HG02852 (cell line): Measurements from ENCODE around the gene CDC37L1.

Experiments used
- ATAC-seq: cut with Tn5 transposase; IDR thresholded peaks from one replicate; pipeline ENCODE4 v1.9.1; 2021; ENCODE audit warnings: mild to moderate bottlenecking, moderate library complexity; ENCODE audit not compliant: unreplicated experiment

CDC37L1 gene

GRCh38 chr9:4709380-4709779 lies 30.0 kb downstream of the CDC37L1 start:
- no peak for ATAC-seq

GRCh38 chr9:4713849-4714248 lies 34.5 kb downstream of the CDC37L1 start:
- ATAC-seq: no peak

DNA sequence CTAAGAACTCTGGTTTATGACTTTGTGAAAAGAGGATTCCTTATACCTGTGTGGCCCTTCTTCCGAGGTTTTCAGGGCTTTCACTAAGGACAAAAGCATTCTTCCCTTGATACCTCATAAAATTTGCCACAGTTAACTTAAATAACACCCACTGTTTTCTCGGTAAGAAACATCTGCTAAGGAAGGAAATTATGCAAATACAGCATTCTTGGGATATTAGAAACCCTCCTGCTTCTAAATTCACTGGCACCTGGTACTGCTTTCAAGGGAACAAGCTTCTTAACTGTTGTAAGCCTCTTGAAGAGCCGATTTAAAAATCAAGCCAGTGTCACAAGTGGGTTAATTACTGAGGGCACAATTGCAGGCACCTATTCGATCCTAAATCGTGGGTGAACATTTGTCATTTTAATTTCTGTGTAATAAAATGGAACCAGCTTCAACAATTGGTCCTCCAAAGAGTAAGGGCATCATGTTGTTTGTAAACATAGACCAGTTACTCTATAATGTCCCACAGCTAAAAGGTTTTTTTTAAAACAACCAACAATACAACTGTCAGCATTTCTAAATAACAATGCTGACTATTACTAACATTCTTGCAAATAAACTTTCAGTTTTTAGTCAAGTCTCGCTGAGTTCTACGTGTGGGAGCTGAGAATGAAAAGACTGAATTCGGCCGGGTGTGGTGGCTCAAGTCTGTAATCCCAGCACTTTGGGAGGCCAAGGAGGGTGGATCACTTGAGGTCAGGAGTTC lies 35.1 kb downstream of the CDC37L1 start:
- no peak for ATAC-seq

- ATAC-seq: no peak
These were observed 36.8 kb downstream of the CDC37L1 start for GRCh38 chr9:4716163-4716562.

DNA sequence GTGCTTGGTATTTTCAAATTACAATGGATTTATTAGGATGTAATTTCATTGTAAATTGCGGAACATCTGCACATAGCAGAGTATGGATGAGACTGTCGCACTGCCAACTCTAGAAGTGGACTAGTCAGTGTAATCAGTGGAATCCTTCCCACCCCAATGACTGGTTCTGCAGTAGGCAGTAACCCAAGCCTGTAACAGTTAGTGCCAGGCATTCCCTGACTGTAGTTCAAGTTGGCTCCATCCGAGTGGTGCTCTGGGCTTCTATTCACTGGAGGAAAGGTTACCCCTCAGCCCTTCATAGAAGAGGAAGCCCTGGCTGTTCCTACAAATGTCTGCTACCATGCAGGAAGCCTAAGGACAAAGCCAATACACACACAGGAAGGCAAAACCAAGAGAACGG lies 38.4 kb downstream of the CDC37L1 start:
- no peak for ATAC-seq

DNA sequence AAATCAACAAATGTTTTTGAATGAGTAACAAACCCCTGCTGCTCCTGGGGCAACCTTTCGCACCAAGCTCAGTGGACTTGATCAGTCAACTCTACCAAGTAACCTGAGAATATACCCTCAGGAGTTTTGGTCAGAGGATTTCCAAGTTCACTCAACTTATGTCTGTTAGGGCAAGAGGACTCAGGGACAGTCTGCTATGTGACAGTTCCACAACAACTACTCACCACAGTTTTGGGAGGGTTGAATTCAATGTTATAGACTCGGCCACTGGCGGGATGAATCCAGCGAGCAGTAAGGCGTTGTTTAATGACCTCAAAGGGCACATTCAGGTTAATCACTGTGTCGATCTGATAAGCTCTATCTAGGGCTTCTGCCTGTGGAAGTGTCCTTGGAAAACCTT lies 39.5 kb downstream of the CDC37L1 start:
- ATAC-seq: no peak

DNA sequence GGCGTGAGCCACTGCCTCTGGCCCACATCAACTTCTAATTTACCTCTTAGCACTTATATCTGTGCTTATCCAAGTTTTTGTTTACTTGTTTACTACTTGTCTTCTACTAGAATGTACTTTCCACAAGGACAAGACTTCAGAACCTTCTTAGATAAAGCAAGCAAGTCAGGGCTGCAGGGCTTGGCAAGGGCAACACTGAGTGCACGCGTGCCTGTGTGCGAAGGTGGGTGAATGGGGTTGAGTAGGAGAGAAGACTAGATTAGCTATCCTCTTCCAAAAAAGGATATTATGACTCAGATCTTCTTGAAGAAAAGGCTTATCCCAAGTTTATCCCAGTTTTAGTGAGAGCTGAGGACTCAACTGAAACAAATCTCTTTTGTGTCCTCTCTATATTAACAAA lies 42.4 kb downstream of the CDC37L1 start:
- no peak for ATAC-seq

GRCh38 chr9:4725706-4726442 lies 46.5 kb downstream of the CDC37L1 start:
- ATAC-seq: no peak

DNA sequence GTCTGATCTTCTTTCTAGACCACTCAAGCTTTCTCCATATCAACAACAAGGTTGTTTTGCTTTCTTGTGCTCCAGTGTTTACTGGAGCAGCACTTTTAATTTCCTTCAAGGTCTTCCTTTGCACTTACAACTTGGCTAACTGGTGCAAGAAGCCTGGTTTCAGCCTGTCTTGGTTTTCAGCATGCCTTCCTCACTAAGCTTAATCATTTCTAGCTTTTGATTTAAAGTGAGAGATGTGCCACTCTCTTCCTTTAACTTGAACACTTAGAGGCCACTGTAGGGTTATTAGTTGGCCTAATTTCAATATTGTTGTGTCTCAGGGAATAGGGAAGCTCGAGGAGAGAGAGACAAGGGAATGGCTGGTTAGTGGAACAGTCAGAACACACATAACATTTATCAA lies 48.2 kb downstream of the CDC37L1 start:
- ATAC-seq: no peak

- ATAC-seq: no peak
These were observed 53.5 kb downstream of the CDC37L1 start for GRCh38 chr9:4732890-4733289.

DNA sequence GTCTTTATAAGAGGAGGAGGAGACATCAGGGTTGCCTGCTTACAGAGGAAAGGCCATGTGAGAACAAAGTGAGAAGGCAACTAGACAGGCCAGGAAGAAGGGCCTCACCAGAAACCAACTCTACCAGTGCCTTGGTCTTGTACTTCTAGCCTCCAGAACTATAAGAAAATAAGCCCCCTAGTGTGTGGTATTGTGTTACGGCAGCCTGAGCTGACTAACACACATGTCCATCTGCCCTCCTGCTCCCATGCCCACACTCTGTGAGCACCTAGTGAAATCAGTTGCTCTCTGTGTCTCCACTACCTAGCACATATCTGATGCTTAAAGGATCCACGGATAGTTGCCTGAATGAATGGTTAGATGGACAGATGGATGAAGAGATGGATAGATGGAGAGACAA lies 54.8 kb downstream of the CDC37L1 start:
- ATAC-seq: no peak

GRCh38 chr9:4738866-4739586 lies 59.7 kb downstream of the CDC37L1 start:
- no peak for ATAC-seq

DNA sequence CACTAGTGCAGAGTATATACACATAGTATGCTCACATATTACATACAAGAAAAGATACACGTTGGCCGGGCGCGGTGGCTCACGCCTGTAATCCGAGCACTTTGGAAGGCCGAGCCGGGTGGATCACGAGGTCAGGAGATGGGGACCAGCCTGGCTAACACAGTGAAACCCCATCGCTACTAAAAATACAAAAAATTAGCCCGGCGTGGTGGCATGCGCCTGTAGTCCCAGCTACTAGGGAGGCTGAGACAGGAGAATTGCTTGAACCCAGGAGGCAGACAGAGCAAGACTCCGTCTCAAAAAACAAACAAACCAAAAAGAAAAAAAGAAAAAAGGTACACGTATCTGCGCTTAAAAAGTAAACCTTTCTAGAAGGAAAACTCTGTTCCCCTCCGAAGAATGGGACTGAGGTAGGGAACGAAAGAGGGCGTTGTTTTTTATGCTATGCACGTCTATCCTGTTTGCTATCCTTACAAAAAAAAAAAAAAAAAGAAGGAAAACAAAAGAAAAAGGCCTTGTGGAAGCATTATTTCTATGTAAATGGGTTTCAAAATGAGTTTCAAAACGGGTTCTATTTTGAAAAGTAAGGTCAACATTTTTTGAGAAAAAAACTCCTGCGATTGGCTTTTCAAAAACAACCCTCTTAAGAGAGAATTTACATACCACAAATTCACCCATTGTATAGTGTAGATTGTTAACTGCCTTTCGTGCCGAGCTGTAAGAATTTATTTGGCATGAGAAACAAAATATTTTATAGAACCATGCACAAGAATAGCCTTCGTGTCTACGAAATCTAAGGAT lies 60.4 kb downstream of the CDC37L1 start:
- no peak for ATAC-seq

GRCh38 chr9:4740388-4740637 lies 60.9 kb downstream of the CDC37L1 start:
- ATAC-seq: no peak

GRCh38 chr9:4740638-4741364 lies 61.4 kb downstream of the CDC37L1 start, which contains the start of gene AK3:
TSS of gene AK3 (minus strand) at chr9:4741202. CDS start at chr9:4741087, 115 bp downstream.
- peak; percentile 89 for ATAC-seq

GRCh38 chr9:4741365-4742089 lies 62.2 kb downstream of the CDC37L1 start:
- ATAC-seq: no peak

GRCh38 chr9:4742246-4742645 lies 62.9 kb downstream of the CDC37L1 start:
- no peak for ATAC-seq

- ATAC-seq: no peak
These were observed 63.9 kb downstream of the CDC37L1 start for GRCh38 chr9:4743131-4743875.
